CD8-positive, alpha-beta memory T cell (primary cell): ENCODE measurements around the gene NAV2. TPM values are rescaled to one million over a fixed set of nuclear protein-coding genes. Genes with fewer than 3 reads are reported as not detected.
A peak's percentile ranks its signal among the peaks of the same experiment; 100 is the strongest.

ENCODE experiments used
- CTCF ChIA-PET: fragments of 350-600 bp; sonication (Branson Sonifier 250); formaldehyde crosslinking; loops from one replicate; lab custom pipeline; 2021; ENCODE audit warnings: antibody characterized with exemption; lab: Charles Lee
- POLR2A ChIA-PET: fragments of 350-600 bp; sonication (Branson Sonifier 250); formaldehyde crosslinking; loops from one replicate; lab custom pipeline; 2021; ENCODE audit warnings: antibody characterized with exemption; lab: Charles Lee
- DNase-seq, 5 donors: peaks; one replicate each; pipeline versions ENCODE4 v3.0.0 to v3.0.0-alpha.2; 2020 to 2022; ENCODE audit warnings: mixed read lengths in 1 of 5
- H3K27ac ChIP-seq: one replicate; pipeline ENCODE4 v1.7.0; 2013; ENCODE audit warnings: low read depth, mild to moderate bottlenecking, low read length, moderate library complexity
- H3K27me3 ChIP-seq: 2 replicates; pipeline ENCODE4 v1.7.0; 2013; ENCODE audit warnings: low read length, mild to moderate bottlenecking; ENCODE audit not compliant: insufficient read depth, poor library complexity, severe bottlenecking
- H3K36me3 ChIP-seq: 2 replicates; pipeline ENCODE4 v1.7.0; 2013; ENCODE audit warnings: mild to moderate bottlenecking, low read length, moderate library complexity; ENCODE audit not compliant: insufficient read depth
- H3K4me1 ChIP-seq: 2 replicates; pipeline ENCODE4 v1.7.0; 2013; ENCODE audit warnings: mild to moderate bottlenecking, low read length, moderate library complexity; ENCODE audit not compliant: insufficient read depth
- H3K4me3 ChIP-seq: 2 replicates; pipeline ENCODE4 v1.7.0; 2013; ENCODE audit warnings: mild to moderate bottlenecking, low read length
- H3K9me3 ChIP-seq: 2 replicates; pipeline ENCODE4 v1.7.0; 2013; ENCODE audit warnings: mild to moderate bottlenecking, low read length
- H3K27ac Mint-ChIP-seq, 8 donors: one replicate each; pipeline ENCODE4 v1.8.0; 2020 to 2021; ENCODE audit warnings: mixed read lengths in 8 of 8, mild to moderate bottlenecking in 6 of 8, inconsistent platforms in 3 of 8, moderate library complexity in 3 of 8
- H3K27me3 Mint-ChIP-seq, 2 donors: one replicate each; pipeline ENCODE4 v1.8.0; 2020 to 2021; ENCODE audit warnings: mixed read lengths in 2 of 2, mild to moderate bottlenecking in 1 of 2, moderate library complexity in 1 of 2
- H3K36me3 Mint-ChIP-seq, 3 donors: one replicate each; pipeline ENCODE4 v1.8.0; 2020 to 2021; ENCODE audit warnings: mixed read lengths in 3 of 3, inconsistent platforms in 1 of 3, mild to moderate bottlenecking in 1 of 3
- H3K4me1 Mint-ChIP-seq, 3 donors: one replicate each; pipeline ENCODE4 v1.8.0; 2020 to 2021; ENCODE audit warnings: mixed read lengths in 3 of 3, inconsistent platforms in 1 of 3, mild to moderate bottlenecking in 1 of 3
- H3K4me3 Mint-ChIP-seq, 7 donors: one replicate each; pipeline ENCODE4 v1.8.0; 2020 to 2021; ENCODE audit warnings: mixed read lengths in 7 of 7, mild to moderate bottlenecking in 6 of 7, moderate library complexity in 4 of 7, inconsistent platforms in 2 of 7
- H3K9me3 Mint-ChIP-seq, 5 donors: one replicate each; pipeline ENCODE4 v1.8.0; 2020 to 2022; ENCODE audit warnings: mixed read lengths in 5 of 5, mild to moderate bottlenecking in 3 of 5, moderate library complexity in 2 of 5, inconsistent platforms in 1 of 5
- polyA plus RNA-seq: library from polyadenylated mRNA; unstranded; fragments of 300-500 nt; fragmentation: Illumina TruSeq; gene quantifications from one replicate; pipeline ENCODE4 v1.2.3, GENCODE V29; 2021
- total RNA-seq, 2 experiments: library from RNA; stranded (reverse); gene quantifications; one replicate each; pipeline ENCODE4 v1.2.3, GENCODE V29; 2021

NAV2 gene
- total and polyA plus RNA-seq, 3 experiments from 2014 or later = 0.42 to 1.2 (median 1.1) TPM

- Histone ChIP-seq H3K9me3 (no peaks in the 10 kb centered on the region), H3K27ac (no peak overlapping the region), H3K36me3 (no peaks in the 10 kb centered on the region), H3K4me3 (no peak overlapping the region), H3K27me3 (no peaks in the 10 kb centered on the region), H3K4me1 (no peaks in the 10 kb centered on the region)
- peaks cover 0 to 2% (median 0%) of the 10 kb centered on the region in 3 donors for H3K36me3 Mint-ChIP-seq
- H3K9me3 Mint-ChIP-seq = no peaks in the 10 kb centered on the region
- DNase-seq = no peak
- peaks cover 3 to 6% (median 3%) of the 10 kb centered on the region in 3 donors for H3K4me1 Mint-ChIP-seq
- no peak overlapping the region for H3K27ac Mint-ChIP-seq
- POLR2A ChIA-PET = no interaction called here
- peaks cover 0 to 3% of the 10 kb centered on the region in 2 donors for H3K27me3 Mint-ChIP-seq
- H3K4me3 Mint-ChIP-seq = no peak overlapping the region
- CTCF ChIA-PET = interaction anchor here (1.4 to 1.7 kb wide), 2 partner anchors 28 to 33 kb away, joined by 4 read pairs; no protein-coding TSS in a partner anchor
These were observed 386.9 kb downstream of the NAV2 start for GRCh38 chr11:20099527-20099926.

GRCh38 chr11:20102397-20102796 lies 389.8 kb downstream of the NAV2 start:
- H3K36me3 ChIP-seq = no peaks in the 10 kb centered on the region
- no peaks in the 10 kb centered on the region for H3K27me3 Mint-ChIP-seq
- POLR2A ChIA-PET = no interaction called here
- peaks cover 0 to 2% (median 0%) of the 10 kb centered on the region in 3 donors for H3K36me3 Mint-ChIP-seq
- no peaks in the 10 kb centered on the region for H3K9me3 Mint-ChIP-seq
- no peaks in the 10 kb centered on the region for H3K27me3 ChIP-seq
- H3K27ac Mint-ChIP-seq = peak overlapping the region in 1 of 8 donors; percentile 81
- CTCF ChIA-PET = no interaction called here
- H3K4me3 ChIP-seq = no peak overlapping the region
- H3K4me3 Mint-ChIP-seq = no peak overlapping the region
- no peak overlapping the region for H3K27ac ChIP-seq
- no peaks in the 10 kb centered on the region for H3K9me3 ChIP-seq
- H3K4me1 ChIP-seq = no peaks in the 10 kb centered on the region
- no peak for DNase-seq
- peaks cover 3 to 6% (median 3%) of the 10 kb centered on the region in 3 donors for H3K4me1 Mint-ChIP-seq

GRCh38 chr11:20103281-20103680 lies 390.6 kb downstream of the NAV2 start:
- POLR2A ChIA-PET = no interaction called here
- Histone ChIP-seq H3K4me3 (no peak overlapping the region), H3K9me3 (no peaks in the 10 kb centered on the region), H3K4me1 (no peaks in the 10 kb centered on the region), H3K27me3 (no peaks in the 10 kb centered on the region), H3K36me3 (no peaks in the 10 kb centered on the region), H3K27ac (no peak overlapping the region)
- Mint-ChIP-seq H3K27ac (no peak overlapping the region), H3K36me3 (peaks cover 0 to 2% (median 0%) of the 10 kb centered on the region in 3 donors), H3K4me1 (peaks cover 3 to 6% (median 3%) of the 10 kb centered on the region in 3 donors), H3K4me3 (no peak overlapping the region), H3K9me3 (no peaks in the 10 kb centered on the region), H3K27me3 (no peaks in the 10 kb centered on the region)
- CTCF ChIA-PET = interaction anchor here (0.9 kb wide), 1 partner anchor 25 kb away, joined by 3 read pairs; no protein-coding TSS in a partner anchor
- no peak for DNase-seq

GRCh38 chr11:20105427-20105826 lies 392.8 kb downstream of the NAV2 start:
- no peak for DNase-seq
- Mint-ChIP-seq H3K27ac (no peak overlapping the region), H3K27me3 (peaks cover 0 to 2% of the 10 kb centered on the region in 2 donors), H3K4me1 (no peaks in the 10 kb centered on the region), H3K36me3 (peaks cover 0 to 2% (median 0%) of the 10 kb centered on the region in 3 donors), H3K4me3 (no peak overlapping the region), H3K9me3 (no peaks in the 10 kb centered on the region)
- H3K36me3 ChIP-seq = no peaks in the 10 kb centered on the region
- no peaks in the 10 kb centered on the region for H3K4me1 ChIP-seq
- no peaks in the 10 kb centered on the region for H3K9me3 ChIP-seq
- POLR2A ChIA-PET = no interaction called here
- no peaks in the 10 kb centered on the region for H3K27me3 ChIP-seq
- H3K27ac ChIP-seq = no peak overlapping the region
- CTCF ChIA-PET = no interaction called here
- H3K4me3 ChIP-seq = no peak overlapping the region

- Mint-ChIP-seq H3K36me3 (no peaks in the 10 kb centered on the region), H3K27me3 (peaks cover 4 to 13% of the 10 kb centered on the region in 2 donors), H3K4me3 (no peak overlapping the region), H3K9me3 (no peaks in the 10 kb centered on the region), H3K27ac (no peak overlapping the region), H3K4me1 (peaks cover 0 to 5% (median 0%) of the 10 kb centered on the region in 3 donors)
- CTCF ChIA-PET = interaction anchor here (2.7 kb wide), 1 partner anchor 18 kb away, joined by 9 read pairs; no protein-coding TSS in a partner anchor
- POLR2A ChIA-PET = no interaction called here
- Histone ChIP-seq H3K36me3 (no peaks in the 10 kb centered on the region), H3K27ac (no peak overlapping the region), H3K4me3 (no peak overlapping the region), H3K27me3 (no peaks in the 10 kb centered on the region), H3K9me3 (no peaks in the 10 kb centered on the region), H3K4me1 (no peaks in the 10 kb centered on the region)
- DNase-seq = no peak
These were observed 397.3 kb downstream of the NAV2 start for GRCh38 chr11:20109731-20110445.

DNA sequence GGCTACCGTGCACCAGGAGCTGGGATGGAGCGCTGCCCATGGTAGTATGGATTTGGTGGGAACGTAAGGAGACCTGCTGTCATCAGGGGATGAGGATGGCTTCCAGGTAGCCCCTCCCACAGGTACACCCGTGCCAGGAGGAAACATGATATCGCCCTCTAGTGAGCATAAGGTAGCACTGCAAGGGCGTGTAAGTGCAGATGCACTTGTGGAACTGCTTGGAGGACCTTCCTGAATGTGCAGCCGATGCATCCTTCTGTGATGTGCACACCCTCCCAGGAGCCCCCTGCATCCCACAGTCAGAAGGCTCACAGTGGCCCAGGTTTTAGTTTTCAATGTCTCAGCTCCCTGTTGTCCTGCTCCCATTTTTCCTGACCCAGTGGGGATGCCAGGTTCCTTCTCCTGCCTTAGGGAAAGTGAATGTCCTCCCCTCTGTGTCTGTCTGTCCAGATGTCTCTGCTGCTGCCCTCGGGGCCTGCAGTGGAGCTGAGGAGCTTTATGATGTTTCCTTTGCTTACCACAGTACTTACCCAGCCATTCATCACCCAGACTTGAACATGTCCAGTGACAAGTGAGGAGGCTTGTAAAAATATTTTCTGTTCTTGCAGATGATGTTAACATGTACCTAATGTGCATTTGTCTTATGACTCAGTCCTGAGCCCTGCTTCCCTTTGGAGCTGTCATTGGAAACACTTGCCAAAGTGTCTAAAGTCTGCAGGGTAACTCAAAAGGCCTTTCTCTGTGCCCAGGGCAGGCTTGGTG lies 398.5 kb downstream of the NAV2 start:
- H3K27me3 Mint-ChIP-seq = peaks cover 6 to 16% of the 10 kb centered on the region in 2 donors
- ChIA-PET POLR2A (no interaction called here), CTCF (interaction anchor here (1.0 to 2.7 kb wide), 4 partner anchors 17 to 281 kb away, joined by 3 to 9 read pairs (median 3); no protein-coding TSS in a partner anchor)
- no peak overlapping the region for H3K4me3 ChIP-seq
- H3K9me3 Mint-ChIP-seq = no peaks in the 10 kb centered on the region
- no peaks in the 10 kb centered on the region for H3K4me1 ChIP-seq
- H3K4me1 Mint-ChIP-seq = peaks cover 0 to 5% (median 0%) of the 10 kb centered on the region in 3 donors
- peak overlapping the region in 2 of 8 donors; percentile 51 to 79 for H3K27ac Mint-ChIP-seq
- H3K4me3 Mint-ChIP-seq = no peak overlapping the region
- H3K36me3 ChIP-seq = no peaks in the 10 kb centered on the region
- no peaks in the 10 kb centered on the region for H3K36me3 Mint-ChIP-seq
- no peak overlapping the region for H3K27ac ChIP-seq
- no peaks in the 10 kb centered on the region for H3K27me3 ChIP-seq
- peak in 3 of 5 donors; percentile 6 to 23 (median 21) for DNase-seq
- no peaks in the 10 kb centered on the region for H3K9me3 ChIP-seq

DNA sequence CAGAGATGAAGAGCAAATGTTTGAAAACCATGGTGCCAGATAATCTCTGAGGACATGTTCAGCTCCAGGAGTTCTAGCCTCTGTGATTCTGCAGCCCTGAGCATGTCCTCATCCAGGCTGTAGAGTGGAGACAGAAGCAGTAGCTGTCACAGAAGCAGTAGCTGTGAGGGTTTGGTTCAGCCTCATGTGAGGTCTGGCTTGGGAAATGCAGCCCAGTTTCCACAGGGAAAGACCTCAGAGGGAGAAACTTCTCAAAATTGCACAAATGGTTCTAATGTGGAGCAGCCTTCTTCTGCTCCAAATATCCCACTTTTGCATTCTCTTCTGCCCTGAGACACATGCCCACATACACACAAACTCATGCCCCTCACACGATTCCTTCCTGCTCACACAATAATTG lies 399.2 kb downstream of the NAV2 start:
- no peak overlapping the region for H3K27ac ChIP-seq
- no peaks in the 10 kb centered on the region for H3K4me1 ChIP-seq
- Mint-ChIP-seq H3K4me1 (peaks cover 0 to 5% (median 0%) of the 10 kb centered on the region in 3 donors), H3K36me3 (no peaks in the 10 kb centered on the region), H3K27ac (no peak overlapping the region), H3K4me3 (no peak overlapping the region), H3K9me3 (no peaks in the 10 kb centered on the region), H3K27me3 (peaks cover 6 to 16% of the 10 kb centered on the region in 2 donors)
- ChIA-PET CTCF (interaction anchor here (1.0 to 2.7 kb wide), 4 partner anchors 16 to 280 kb away, joined by 3 to 9 read pairs (median 3); no protein-coding TSS in a partner anchor), POLR2A (no interaction called here)
- no peak for DNase-seq
- H3K27me3 ChIP-seq = no peaks in the 10 kb centered on the region
- H3K4me3 ChIP-seq = no peak overlapping the region
- H3K9me3 ChIP-seq = no peaks in the 10 kb centered on the region
- no peaks in the 10 kb centered on the region for H3K36me3 ChIP-seq
